ENCODE data around the gene DOK5. TPM values are rescaled to one million over a fixed set of nuclear protein-coding genes. Genes with fewer than 3 reads are reported as not detected.

Gene DOK5
- polyA plus RNA-seq, 1 of the 3 experiments (the other 2 are of a cell fraction) = 12.4 TPM

- POLR2A ChIA-PET = no interaction called here
- WGBS (ENCODE audit: low lambda C conversion rate) = 19% methylated on average over 3 of the region's 3 CpGs
- TF ChIP-seq RXRA (IDR thresholded peaks at IDR 0.05; ENCODE audit: borderline replicate concordance, low read depth) = no peak
- no peak for TF ChIP-seq CTCF (IDR thresholded peaks at IDR 0.05)
- no peak for TF ChIP-seq GATA2 (CRISPR knock-in tag; IDR thresholded peaks at IDR 0.05)
- TF ChIP-seq FOXJ3 (CRISPR knock-in tag; IDR thresholded peaks at IDR 0.05) = no peak
- TF ChIP-seq EZH2phosphoT487 (IDR thresholded peaks at IDR 0.05; ENCODE audit: borderline replicate concordance, low read depth) = no peak
- TF ChIP-seq FOSL2 (IDR thresholded peaks at IDR 0.05; ENCODE audit: borderline replicate concordance, low read depth) = no peak
- no peak for TF ChIP-seq EP300 (IDR thresholded peaks at IDR 0.05; ENCODE audit: borderline replicate concordance in 1 of 2, low read depth in 1 of 2, low read length in 1 of 2)
- no peak for TF ChIP-seq PBX3 (IDR thresholded peaks at IDR 0.05)
- TF ChIP-seq CHD2 (IDR thresholded peaks at IDR 0.05; ENCODE audit: low read length, partially characterized antibody) = no peak
- no peak for TF ChIP-seq MXI1 (IDR thresholded peaks at IDR 0.05; ENCODE audit: low read depth, low read length)
- TF ChIP-seq MEF2A (IDR thresholded peaks at IDR 0.05; ENCODE audit: borderline replicate concordance, low read depth) = no peak
- no peaks in the 10 kb centered on the region for H3K4me1 ChIP-seq (ENCODE audit: control insufficient read depth in 1 of 2, insufficient read depth in 2 of 2, low read depth in 1 of 2, low read length in 1 of 2)
- H2AFZ ChIP-seq (ENCODE audit: low read depth) = no peak overlapping the region
- H3K9ac ChIP-seq = no peak overlapping the region
- DNase-seq = no peak
- no peaks in the 10 kb centered on the region for H3K79me2 ChIP-seq (ENCODE audit: insufficient read depth)
- no peak overlapping the region for H3K4me3 ChIP-seq (ENCODE audit: low read depth in 2 of 2, low read length in 1 of 2)
- no peaks in the 10 kb centered on the region for H3K27me3 ChIP-seq (ENCODE audit: insufficient read depth)
- no peaks in the 10 kb centered on the region for H3K9me2 ChIP-seq
- CTCF ChIA-PET = no interaction called here
- no peaks in the 10 kb centered on the region for H3F3A ChIP-seq (replicated peaks; ENCODE audit: insufficient read depth)
- no peaks in the 10 kb centered on the region for H3K36me3 ChIP-seq (replicated peaks in 1 of 2; ENCODE audit: control insufficient read depth in 1 of 2, insufficient read depth in 2 of 2, low read length in 1 of 2)
- no peaks in the 10 kb centered on the region for H4K20me1 ChIP-seq (ENCODE audit: insufficient read depth)
- H3K27ac ChIP-seq (ENCODE audit: low read depth in 2 of 2, low read length in 1 of 2) = no peak overlapping the region
- no peak overlapping the region for H3K4me2 ChIP-seq
- H3K9me3 ChIP-seq = no peaks in the 10 kb centered on the region
These were observed 185.9 kb downstream of the DOK5 start for GRCh38 chr20:54661265-54661664.

- no peak for DNase-seq
- no peaks in the 10 kb centered on the region for H4K20me1 ChIP-seq (ENCODE audit: insufficient read depth)
- 35% methylated on average over 8 of the region's 8 CpGs for whole genome bisulfite sequencing (ENCODE audit: low lambda C conversion rate)
- ChIA-PET CTCF (interaction anchor here (2.2 kb wide), 1 partner anchor 11 kb away, joined by 4 read pairs; no protein-coding TSS in a partner anchor), POLR2A (no interaction called here)
- H3K9me3 ChIP-seq = no peaks in the 10 kb centered on the region
- H3K4me3 ChIP-seq (ENCODE audit: low read depth in 2 of 2, low read length in 1 of 2) = no peak overlapping the region
- no peaks in the 10 kb centered on the region for H3K4me1 ChIP-seq (ENCODE audit: control insufficient read depth in 1 of 2, insufficient read depth in 2 of 2, low read depth in 1 of 2, low read length in 1 of 2)
- no peak overlapping the region for H2AFZ ChIP-seq (ENCODE audit: low read depth)
- H3K9ac ChIP-seq = no peak overlapping the region
- no peaks in the 10 kb centered on the region for H3K79me2 ChIP-seq (ENCODE audit: insufficient read depth)
- no peaks in the 10 kb centered on the region for H3K36me3 ChIP-seq (replicated peaks in 1 of 2; ENCODE audit: control insufficient read depth in 1 of 2, insufficient read depth in 2 of 2, low read length in 1 of 2)
- no peaks in the 10 kb centered on the region for H3K9me2 ChIP-seq
- H3K27ac ChIP-seq (ENCODE audit: low read depth in 2 of 2, low read length in 1 of 2) = no peak overlapping the region
- no peaks in the 10 kb centered on the region for H3K27me3 ChIP-seq (ENCODE audit: insufficient read depth)
- H3K4me2 ChIP-seq = no peak overlapping the region
- no peaks in the 10 kb centered on the region for H3F3A ChIP-seq (replicated peaks; ENCODE audit: insufficient read depth)
- TF ChIP-seq FOXM1 (IDR thresholded peaks at IDR 0.05; ENCODE audit: low read depth) (no peak), IRF3 (IDR thresholded peaks at IDR 0.05; ENCODE audit: low read depth, low read length) (no peak), NRF1 (IDR thresholded peaks at IDR 0.05; ENCODE audit: low read depth, low read length) (no peak), REST (IDR thresholded peaks at IDR 0.05; ENCODE audit: low read depth, low read length) (no peak), TCF12 (IDR thresholded peaks at IDR 0.05) (no peak), TAF1 (IDR thresholded peaks at IDR 0.05; ENCODE audit: borderline replicate concordance, low read depth, low read length) (no peak), TEAD4 (IDR thresholded peaks at IDR 0.05; ENCODE audit: borderline replicate concordance, insufficient read depth) (no peak), PBX3 (IDR thresholded peaks at IDR 0.05) (no peak), SMC3 (IDR thresholded peaks at IDR 0.05; ENCODE audit: low read depth, low read length) (no peak)
These were observed 186.6 kb downstream of the DOK5 start for GRCh38 chr20:54661880-54662465.
